Liver (tissue), 9 donors: Measurements from ENCODE around the gene BACE1-AS. TPM values are rescaled to one million over a fixed set of nuclear protein-coding genes. Genes with fewer than 3 reads are reported as not detected.

Experiments used
- DNase-seq: peaks from one replicate; pipeline ENCODE4 v3.0.0-alpha.2; 2017; ENCODE audit warnings: low spot score
- H3K27ac ChIP-seq, 2 donors: one replicate each; pipeline ENCODE4 v1.7.0; 2013; ENCODE audit warnings: inconsistent platforms in 2 of 2, low read length in 2 of 2, control low read depth in 1 of 2, low read depth in 1 of 2, mild to moderate bottlenecking in 1 of 2
- H3K27me3 ChIP-seq, 4 donors: one replicate each; pipeline versions ENCODE4 v1.6.1 to v1.7.0; 2013; ENCODE audit warnings: low read length in 3 of 4, inconsistent platforms in 1 of 4, mild to moderate bottlenecking in 1 of 4, moderate library complexity in 1 of 4; ENCODE audit not compliant: control insufficient read depth in 4 of 4, insufficient read depth in 4 of 4
- H3K36me3 ChIP-seq, 4 donors: one replicate each; pipeline versions ENCODE4 v1.6.1 to v1.7.0; 2013; ENCODE audit warnings: low read length in 3 of 4, mild to moderate bottlenecking in 3 of 4, low read depth in 1 of 4, moderate library complexity in 1 of 4; ENCODE audit not compliant: control insufficient read depth in 4 of 4, insufficient read depth in 3 of 4
- H3K4me1 ChIP-seq, 4 donors: one replicate each; pipeline versions ENCODE4 v1.6.1 to v1.7.0; 2013; ENCODE audit warnings: low read length in 3 of 4, mild to moderate bottlenecking in 3 of 4, moderate library complexity in 1 of 4; ENCODE audit not compliant: control insufficient read depth in 4 of 4, insufficient read depth in 4 of 4
- H3K4me3 ChIP-seq, 3 donors: one replicate each; pipeline versions ENCODE4 v1.6.1 to v1.7.0; 2013; ENCODE audit warnings: low read length in 3 of 3, control low read depth in 1 of 3, low read depth in 1 of 3, mild to moderate bottlenecking in 1 of 3
- H3K9ac ChIP-seq, 2 donors: one replicate each; pipeline ENCODE4 v1.7.0; 2013; ENCODE audit warnings: low read length in 2 of 2, mild to moderate bottlenecking in 2 of 2, moderate library complexity in 2 of 2, control low read depth in 1 of 2, low read depth in 1 of 2
- H3K9me3 ChIP-seq, 4 donors: one replicate each; pipeline versions ENCODE4 v1.6.1 to v1.7.0; 2013; ENCODE audit warnings: low read length in 3 of 4; ENCODE audit not compliant: control insufficient read depth in 4 of 4
- EGR1 ChIP-seq, 2 donors: IDR thresholded peaks; 2 replicates each; pipeline ENCODE4 v1.6.1; 2016 to 2018; ENCODE audit warnings: antibody characterized with exemption in 2 of 2, low read depth in 2 of 2
- FOXA1 ChIP-seq: IDR thresholded peaks from 2 replicates; pipeline ENCODE4 v1.6.1; 2016; ENCODE audit warnings: antibody characterized with exemption
- FOXA2 ChIP-seq: IDR thresholded peaks from 2 replicates; pipeline ENCODE4 v1.6.1; 2016; ENCODE audit warnings: antibody characterized with exemption
- GABPA ChIP-seq, 2 donors: IDR thresholded peaks in 1 of 2; conservative IDR thresholded peaks in 1 of 2; 2 replicates each; pipeline ENCODE4 v1.6.1; 2016; ENCODE audit warnings: antibody characterized with exemption in 2 of 2, mild to moderate bottlenecking in 1 of 2, moderate library complexity in 1 of 2
- JUND ChIP-seq, 2 donors: IDR thresholded peaks; 2 replicates each; pipeline ENCODE4 v1.6.1; 2016; ENCODE audit warnings: antibody characterized with exemption in 2 of 2
- NR2F2 ChIP-seq: IDR thresholded peaks from 2 replicates; pipeline ENCODE4 v1.6.1; 2016; ENCODE audit warnings: antibody characterized with exemption
- SP1 ChIP-seq: IDR thresholded peaks from 2 replicates; pipeline ENCODE4 v1.6.1; 2018; ENCODE audit warnings: antibody characterized with exemption, mild to moderate bottlenecking
- TAF1 ChIP-seq: conservative IDR thresholded peaks from 2 replicates; pipeline ENCODE4 v1.6.1; 2016; ENCODE audit warnings: antibody characterized with exemption, mild to moderate bottlenecking
- YY1 ChIP-seq: IDR thresholded peaks from 2 replicates; pipeline ENCODE4 v1.6.1; 2016; ENCODE audit warnings: antibody characterized with exemption, mild to moderate bottlenecking
- WGBS: extraction: QIAGEN DNeasy Blood & Tissue Kit; methylation state at CpG from one replicate; pipeline ENCODE4 v1.1.7; 2013; 5-methylcytosine and 5-hydroxymethylcytosine counted together
- polyA plus RNA-seq, 2 donors: library from polyadenylated mRNA; stranded (reverse) in 1 of 2; unstranded in 1 of 2; fragments of 200-250 nt in 1 of 2; fragments of >200 nt in 1 of 2; fragmentation: Nextera tagmentation in 1 of 2; extraction: Ambion mirVana in 1 of 2; gene quantifications; one replicate each; pipeline versions ENCODE4 v1.2.1 to v1.2.3, GENCODE V29; 2013 to 2015
- total RNA-seq, 2 donors: library from RNA; depleted of rRNA; stranded (reverse); fragments of >200 nt; gene quantifications; one replicate each; pipeline ENCODE4 v1.2.3, GENCODE V29; 2014
- TF ChIP-seq, protein P1 (sequence below): IDR thresholded peaks from 2 replicates; pipeline ENCODE4 v1.6.1; 2016; ENCODE audit warnings: antibody characterized with exemption
- TF ChIP-seq, protein P2 (sequence below): IDR thresholded peaks from 2 replicates; pipeline ENCODE4 v1.6.1; 2016; ENCODE audit warnings: antibody characterized with exemption
- TF ChIP-seq, protein P3 (sequence below): IDR thresholded peaks from 2 replicates; pipeline ENCODE4 v1.6.1; 2016; ENCODE audit warnings: antibody characterized with exemption
- TF ChIP-seq, protein P4 (sequence below): IDR thresholded peaks from 2 replicates; pipeline ENCODE4 v1.6.1; 2016; ENCODE audit warnings: antibody characterized with exemption, mild to moderate bottlenecking
- TF ChIP-seq, protein P5 (sequence below): fragments of 150-350 bp; IDR thresholded peaks from 2 replicates; pipeline ENCODE4 v1.5.1; 2017; ENCODE audit warnings: improper control_type of control experiment, low read depth, low read length; ENCODE audit not compliant: missing input control
- donor health status: healthy.
- donor health status: healthy.
- donor health status: healthy.
- donor health status: healthy.
- donor health status: healthy.

BACE1-AS gene
- total and polyA plus RNA-seq, 4 donors = 0.85 to 2.9 (median 1.6) TPM

DNA sequence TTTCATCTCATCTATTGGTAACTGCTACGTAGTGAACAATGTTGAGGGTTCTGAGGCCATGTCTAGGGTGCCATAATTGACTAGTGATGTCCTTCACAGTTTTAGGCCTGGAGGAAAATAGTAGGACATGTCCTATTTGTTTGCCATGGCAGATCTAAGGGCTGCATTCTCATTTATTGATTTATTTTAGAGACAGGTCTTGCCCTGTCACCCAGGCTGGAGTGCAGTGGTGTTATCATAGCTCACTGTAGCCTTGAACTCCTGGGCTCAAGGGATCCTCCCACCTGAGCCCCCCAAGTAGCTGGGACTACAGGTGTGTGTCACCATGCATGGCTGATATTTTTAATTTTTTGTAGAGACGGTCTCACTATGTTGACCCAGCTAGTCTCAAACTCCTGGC is 41.7 kb downstream of the BACE1-AS start:
- no peak overlapping the region for H3K27ac ChIP-seq
- peaks cover 0 to 14% (median 10%) of the 10 kb centered on the region in 4 donors for H3K4me1 ChIP-seq
- no peaks in the 10 kb centered on the region for H3K27me3 ChIP-seq
- H3K9me3 ChIP-seq = no peaks in the 10 kb centered on the region
- DNase-seq = no peak
- no peak overlapping the region for H3K4me3 ChIP-seq
- 73% methylated on average over 2 of the region's 2 CpGs for WGBS
- no peak overlapping the region for H3K9ac ChIP-seq
- peaks cover 0 to 2% (median 0%) of the 10 kb centered on the region in 4 donors for H3K36me3 ChIP-seq
- TF ChIP-seq, protein P1, sequence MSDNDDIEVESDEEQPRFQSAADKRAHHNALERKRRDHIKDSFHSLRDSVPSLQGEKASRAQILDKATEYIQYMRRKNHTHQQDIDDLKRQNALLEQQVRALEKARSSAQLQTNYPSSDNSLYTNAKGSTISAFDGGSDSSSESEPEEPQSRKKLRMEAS = no peak
- TF ChIP-seq JUND (IDR thresholded peaks at IDR 0.05) = no peak

DNA sequence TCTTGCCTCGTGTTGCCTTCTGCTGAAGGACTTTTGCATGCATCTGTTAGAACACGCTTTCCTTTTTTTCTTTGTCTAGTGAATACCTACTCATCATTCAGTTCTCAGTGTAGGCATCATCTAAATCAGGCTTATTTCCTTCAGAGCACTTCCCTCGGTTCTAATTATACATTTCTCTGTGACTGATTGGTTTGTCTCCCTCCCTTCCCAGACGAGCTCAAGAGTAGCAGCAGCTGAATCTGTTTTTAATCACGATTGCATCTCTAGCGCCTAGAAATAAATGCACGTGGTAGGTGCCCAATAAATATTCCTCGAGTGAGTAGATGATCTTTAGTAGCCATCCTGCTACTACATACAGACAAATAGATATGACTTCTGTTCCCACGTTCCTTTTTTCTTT is 42.8 kb downstream of the BACE1-AS start:
- H3K27ac ChIP-seq = no peak overlapping the region
- WGBS = 93% methylated on average over 9 of the region's 9 CpGs
- peaks cover 0 to 2% (median 0%) of the 10 kb centered on the region in 4 donors for H3K36me3 ChIP-seq
- H3K9ac ChIP-seq = no peak overlapping the region
- TF ChIP-seq GABPA (IDR thresholded peaks at IDR 0.05 in 1 of 2, conservative IDR thresholded peaks at IDR 0.05 in 1 of 2) = no peak
- TF ChIP-seq, protein P2, sequence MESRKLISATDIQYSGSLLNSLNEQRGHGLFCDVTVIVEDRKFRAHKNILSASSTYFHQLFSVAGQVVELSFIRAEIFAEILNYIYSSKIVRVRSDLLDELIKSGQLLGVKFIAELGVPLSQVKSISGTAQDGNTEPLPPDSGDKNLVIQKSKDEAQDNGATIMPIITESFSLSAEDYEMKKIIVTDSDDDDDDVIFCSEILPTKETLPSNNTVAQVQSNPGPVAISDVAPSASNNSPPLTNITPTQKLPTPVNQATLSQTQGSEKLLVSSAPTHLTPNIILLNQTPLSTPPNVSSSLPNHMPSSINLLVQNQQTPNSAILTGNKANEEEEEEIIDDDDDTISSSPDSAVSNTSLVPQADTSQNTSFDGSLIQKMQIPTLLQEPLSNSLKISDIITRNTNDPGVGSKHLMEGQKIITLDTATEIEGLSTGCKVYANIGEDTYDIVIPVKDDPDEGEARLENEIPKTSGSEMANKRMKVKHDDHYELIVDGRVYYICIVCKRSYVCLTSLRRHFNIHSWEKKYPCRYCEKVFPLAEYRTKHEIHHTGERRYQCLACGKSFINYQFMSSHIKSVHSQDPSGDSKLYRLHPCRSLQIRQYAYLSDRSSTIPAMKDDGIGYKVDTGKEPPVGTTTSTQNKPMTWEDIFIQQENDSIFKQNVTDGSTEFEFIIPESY = no peak
- no peak overlapping the region for H3K4me3 ChIP-seq
- peaks cover 0 to 4% (median 3%) of the 10 kb centered on the region in 4 donors for H3K4me1 ChIP-seq
- H3K9me3 ChIP-seq = no peaks in the 10 kb centered on the region
- H3K27me3 ChIP-seq = no peaks in the 10 kb centered on the region
- DNase-seq = no peak

DNA sequence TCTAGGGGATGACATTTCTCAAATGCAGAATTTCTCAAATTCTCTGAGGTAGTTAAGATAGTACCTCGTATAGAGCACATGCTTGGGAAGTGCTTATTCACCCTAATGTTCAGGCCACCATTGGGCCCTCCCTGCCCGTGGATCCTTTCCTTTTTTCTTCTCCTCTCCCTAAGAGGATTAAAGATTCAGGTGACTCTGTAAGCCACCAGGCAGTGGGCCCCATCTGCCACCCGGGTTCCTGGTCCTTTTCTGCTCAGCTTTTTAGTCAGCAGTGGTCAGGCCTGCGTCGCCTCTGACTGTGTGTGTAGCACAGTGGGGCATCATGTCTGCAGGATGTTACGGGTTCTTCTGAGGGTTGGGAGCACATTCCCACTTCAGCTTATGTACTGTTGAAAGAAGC is 43.8 kb downstream of the BACE1-AS start:
- no peaks in the 10 kb centered on the region for H3K27me3 ChIP-seq
- no peak overlapping the region for H3K9ac ChIP-seq
- DNase-seq = no peak
- 93% methylated on average over 6 of the region's 6 CpGs for WGBS
- no peak overlapping the region for H3K4me3 ChIP-seq
- TF ChIP-seq, protein P3, sequence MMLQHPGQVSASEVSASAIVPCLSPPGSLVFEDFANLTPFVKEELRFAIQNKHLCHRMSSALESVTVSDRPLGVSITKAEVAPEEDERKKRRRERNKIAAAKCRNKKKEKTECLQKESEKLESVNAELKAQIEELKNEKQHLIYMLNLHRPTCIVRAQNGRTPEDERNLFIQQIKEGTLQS = no peak
- no peak for TF ChIP-seq JUND (IDR thresholded peaks at IDR 0.05)
- no peak for TF ChIP-seq FOXA2
- TF ChIP-seq, protein P4, sequence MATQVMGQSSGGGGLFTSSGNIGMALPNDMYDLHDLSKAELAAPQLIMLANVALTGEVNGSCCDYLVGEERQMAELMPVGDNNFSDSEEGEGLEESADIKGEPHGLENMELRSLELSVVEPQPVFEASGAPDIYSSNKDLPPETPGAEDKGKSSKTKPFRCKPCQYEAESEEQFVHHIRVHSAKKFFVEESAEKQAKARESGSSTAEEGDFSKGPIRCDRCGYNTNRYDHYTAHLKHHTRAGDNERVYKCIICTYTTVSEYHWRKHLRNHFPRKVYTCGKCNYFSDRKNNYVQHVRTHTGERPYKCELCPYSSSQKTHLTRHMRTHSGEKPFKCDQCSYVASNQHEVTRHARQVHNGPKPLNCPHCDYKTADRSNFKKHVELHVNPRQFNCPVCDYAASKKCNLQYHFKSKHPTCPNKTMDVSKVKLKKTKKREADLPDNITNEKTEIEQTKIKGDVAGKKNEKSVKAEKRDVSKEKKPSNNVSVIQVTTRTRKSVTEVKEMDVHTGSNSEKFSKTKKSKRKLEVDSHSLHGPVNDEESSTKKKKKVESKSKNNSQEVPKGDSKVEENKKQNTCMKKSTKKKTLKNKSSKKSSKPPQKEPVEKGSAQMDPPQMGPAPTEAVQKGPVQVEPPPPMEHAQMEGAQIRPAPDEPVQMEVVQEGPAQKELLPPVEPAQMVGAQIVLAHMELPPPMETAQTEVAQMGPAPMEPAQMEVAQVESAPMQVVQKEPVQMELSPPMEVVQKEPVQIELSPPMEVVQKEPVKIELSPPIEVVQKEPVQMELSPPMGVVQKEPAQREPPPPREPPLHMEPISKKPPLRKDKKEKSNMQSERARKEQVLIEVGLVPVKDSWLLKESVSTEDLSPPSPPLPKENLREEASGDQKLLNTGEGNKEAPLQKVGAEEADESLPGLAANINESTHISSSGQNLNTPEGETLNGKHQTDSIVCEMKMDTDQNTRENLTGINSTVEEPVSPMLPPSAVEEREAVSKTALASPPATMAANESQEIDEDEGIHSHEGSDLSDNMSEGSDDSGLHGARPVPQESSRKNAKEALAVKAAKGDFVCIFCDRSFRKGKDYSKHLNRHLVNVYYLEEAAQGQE = no peak
- TF ChIP-seq SP1 = no peak
- TF ChIP-seq TAF1 = no peak
- TF ChIP-seq, protein P5, sequence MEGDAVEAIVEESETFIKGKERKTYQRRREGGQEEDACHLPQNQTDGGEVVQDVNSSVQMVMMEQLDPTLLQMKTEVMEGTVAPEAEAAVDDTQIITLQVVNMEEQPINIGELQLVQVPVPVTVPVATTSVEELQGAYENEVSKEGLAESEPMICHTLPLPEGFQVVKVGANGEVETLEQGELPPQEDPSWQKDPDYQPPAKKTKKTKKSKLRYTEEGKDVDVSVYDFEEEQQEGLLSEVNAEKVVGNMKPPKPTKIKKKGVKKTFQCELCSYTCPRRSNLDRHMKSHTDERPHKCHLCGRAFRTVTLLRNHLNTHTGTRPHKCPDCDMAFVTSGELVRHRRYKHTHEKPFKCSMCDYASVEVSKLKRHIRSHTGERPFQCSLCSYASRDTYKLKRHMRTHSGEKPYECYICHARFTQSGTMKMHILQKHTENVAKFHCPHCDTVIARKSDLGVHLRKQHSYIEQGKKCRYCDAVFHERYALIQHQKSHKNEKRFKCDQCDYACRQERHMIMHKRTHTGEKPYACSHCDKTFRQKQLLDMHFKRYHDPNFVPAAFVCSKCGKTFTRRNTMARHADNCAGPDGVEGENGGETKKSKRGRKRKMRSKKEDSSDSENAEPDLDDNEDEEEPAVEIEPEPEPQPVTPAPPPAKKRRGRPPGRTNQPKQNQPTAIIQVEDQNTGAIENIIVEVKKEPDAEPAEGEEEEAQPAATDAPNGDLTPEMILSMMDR = no peak
- no peak for TF ChIP-seq EGR1 (IDR thresholded peaks at IDR 0.05; ENCODE audit: low read depth in 2 of 2)
- TF ChIP-seq, protein P1 = no peak
- no peak for TF ChIP-seq YY1
- no peak for TF ChIP-seq NR2F2
- TF ChIP-seq, protein P2 = no peak
- no peak for TF ChIP-seq FOXA1
- H3K4me1 ChIP-seq = no peaks in the 10 kb centered on the region
- H3K27ac ChIP-seq = no peak overlapping the region
- peaks cover 0 to 4% (median under 1%) of the 10 kb centered on the region in 4 donors for H3K36me3 ChIP-seq
- H3K9me3 ChIP-seq = no peaks in the 10 kb centered on the region
